Measurements from ENCODE around the gene ARPC2.
"Not testable (repeated sequence)": the region's sequence is repeated elsewhere in the genome, so short reads cannot be mapped to it uniquely, and the experiment has no call there.

Gene ARPC2

GRCh38 chr2:218216674-218217359 lies at the start of gene ARPC2:
Gene ARPC2, plus strand, starts transcription at chr2:218217189. Its CDS starts 282 bp downstream, at chr2:218217471.
- peak; percentile 83 to 89 (median 88) for DNase-seq (ENCODE audit: low read depth in 3 of 3, low spot score in 1 of 3)

DNA sequence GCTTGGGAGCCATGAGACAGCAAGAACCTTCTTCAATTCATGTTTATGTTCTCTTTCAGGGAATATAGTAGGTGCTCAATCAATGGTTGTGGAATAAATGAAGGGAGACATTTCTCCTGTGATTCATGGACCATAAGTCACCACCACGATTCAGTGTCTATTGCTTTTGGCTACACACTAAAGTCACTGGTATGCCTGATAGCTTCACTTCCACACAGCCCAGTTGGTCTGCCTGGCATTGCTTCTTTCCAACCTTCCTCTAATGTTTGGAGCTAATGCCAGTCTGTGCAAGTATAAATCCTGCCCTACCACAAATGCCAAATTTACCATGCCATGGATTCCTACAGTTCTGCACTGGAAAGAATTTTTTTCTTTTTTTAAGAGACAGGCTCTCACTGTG lies 49.0 kb upstream of the ARPC2 start:
- DNase-seq (ENCODE audit: low read depth in 3 of 3, low spot score in 1 of 3), result no peak

GRCh38 chr2:218168635-218169462 lies 48.1 kb upstream of the ARPC2 start:
- DNase-seq (ENCODE audit: low read depth in 3 of 3, low spot score in 1 of 3), result peak; percentile 15 to 42 (median 38)

DNA sequence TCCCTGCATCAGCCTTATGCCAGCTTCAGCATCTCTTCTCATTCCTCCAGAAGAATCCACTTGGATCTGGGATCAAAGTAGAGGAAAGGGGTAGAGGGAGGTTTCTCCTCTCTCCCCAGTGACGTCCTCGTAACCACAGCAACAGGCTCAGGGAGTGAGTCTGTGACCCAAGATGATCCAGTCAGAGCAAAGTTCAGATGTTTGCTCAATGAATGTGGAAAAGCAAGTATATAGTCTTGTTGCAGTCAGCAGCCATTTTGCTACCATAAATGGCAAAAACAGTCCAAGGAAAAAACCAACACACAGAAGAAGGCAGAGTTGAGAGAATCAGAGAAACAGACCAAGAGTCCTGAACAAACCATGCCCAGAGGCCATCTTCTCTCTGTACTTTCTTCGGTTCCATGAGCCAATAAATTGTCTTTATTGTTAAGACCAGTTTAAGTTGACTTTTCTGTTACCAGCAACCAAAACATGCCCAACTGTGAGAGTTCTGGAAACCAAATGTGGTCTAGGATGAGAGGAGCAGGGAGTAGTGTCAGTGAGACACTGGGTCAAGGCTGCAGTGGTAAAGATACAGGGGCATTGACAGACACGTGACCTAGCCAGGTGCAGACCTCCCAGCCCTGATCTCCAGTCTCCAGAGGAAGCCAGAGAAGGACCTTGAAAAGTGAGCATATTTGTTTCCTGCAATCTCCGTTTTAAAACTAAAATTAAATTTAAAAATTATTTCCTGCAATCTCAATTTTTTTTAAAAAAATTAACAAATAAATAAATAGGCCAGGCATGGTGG lies 47.0 kb upstream of the ARPC2 start:
- DNase-seq (ENCODE audit: low read depth in 3 of 3, low spot score in 1 of 3), result no peak

GRCh38 chr2:218171744-218172143 lies 45.2 kb upstream of the ARPC2 start:
- not testable (repeated sequence) for DNase-seq (ENCODE audit: low read depth in 3 of 3, low spot score in 1 of 3)

- DNase-seq (ENCODE audit: low read depth in 3 of 3, low spot score in 1 of 3), result no peak
Measured at GRCh38 chr2:218172845-218173244, 44.1 kb upstream of the ARPC2 start.

- DNase-seq (ENCODE audit: low read depth in 3 of 3, low spot score in 1 of 3), result no peak
Measured at GRCh38 chr2:218179782-218180181, 37.2 kb upstream of the ARPC2 start.

DNA sequence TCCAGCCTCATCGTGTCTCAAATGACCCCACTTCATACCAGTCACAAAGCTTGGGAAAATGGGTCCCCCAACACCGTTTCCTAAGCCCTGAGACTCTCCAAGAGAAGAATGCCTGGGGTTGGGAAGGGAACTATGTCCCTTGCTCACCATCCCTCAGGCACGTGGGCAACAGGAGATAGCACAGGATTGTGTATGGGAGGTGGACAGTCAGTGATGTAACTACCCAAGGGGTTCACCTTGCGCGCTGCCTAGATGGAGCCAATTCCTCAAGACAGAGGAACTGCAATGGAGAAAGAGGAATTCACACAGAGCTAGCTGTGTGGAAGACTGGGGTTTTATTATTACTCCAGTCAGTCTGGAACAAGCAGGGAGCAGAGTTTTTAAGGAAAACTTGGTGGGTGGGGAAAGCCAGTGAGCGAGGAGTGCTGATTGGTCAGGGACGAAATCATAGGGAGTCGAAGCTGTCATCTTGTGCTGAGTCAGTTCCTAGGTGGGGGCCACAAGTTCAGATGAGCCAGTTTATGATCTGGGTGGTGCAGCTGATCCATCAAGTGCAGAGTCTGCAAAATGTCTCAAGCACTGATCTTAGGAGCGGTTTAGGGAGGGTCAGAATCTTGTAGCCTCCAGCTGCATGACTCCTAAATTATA lies 36.4 kb upstream of the ARPC2 start:
- no peak for DNase-seq (ENCODE audit: low read depth in 3 of 3, low spot score in 1 of 3)

DNA sequence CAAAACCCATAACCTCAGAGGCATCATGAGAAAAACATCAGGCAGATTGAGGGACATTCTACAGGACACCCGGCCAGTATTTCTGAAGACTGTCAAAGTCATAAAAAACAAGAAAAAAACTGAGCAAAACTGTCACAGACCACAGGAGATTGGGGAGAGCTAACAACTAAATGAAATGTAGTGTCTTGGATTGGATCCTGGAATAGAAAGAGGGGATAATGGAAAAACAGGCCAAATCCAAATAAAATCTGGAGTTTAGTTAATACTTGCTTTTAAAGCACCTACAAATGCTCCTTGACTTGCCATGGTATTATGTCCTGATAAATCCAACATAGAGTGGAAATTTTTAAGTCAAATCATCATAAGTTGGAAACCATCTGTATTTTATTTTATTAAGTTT lies 32.7 kb upstream of the ARPC2 start:
- DNase-seq (ENCODE audit: low read depth in 3 of 3, low spot score in 1 of 3), result no peak

- DNase-seq (ENCODE audit: low read depth in 3 of 3, low spot score in 1 of 3), result peak; percentile 27 to 48 (median 47)
Measured at GRCh38 chr2:218186355-218186766, 30.6 kb upstream of the ARPC2 start.

DNA sequence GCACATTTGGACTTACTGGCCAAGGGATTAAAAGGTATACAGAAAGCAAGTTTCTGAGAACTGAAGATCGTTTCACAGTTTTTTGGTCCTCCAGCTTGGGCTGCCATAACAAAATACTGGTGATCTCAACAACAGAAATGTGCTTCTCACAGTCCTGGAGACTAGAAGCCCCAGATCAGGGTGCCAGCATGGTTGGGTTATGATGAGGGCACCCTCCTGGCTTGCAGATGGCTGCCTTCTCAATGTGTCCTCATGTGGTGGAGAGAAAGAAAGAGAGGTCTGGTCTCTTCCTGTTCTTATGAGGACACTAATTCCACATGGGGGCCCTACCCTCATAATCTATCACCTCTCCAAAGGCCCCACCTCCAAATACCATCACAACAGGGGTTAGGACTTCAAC lies 30.1 kb upstream of the ARPC2 start:
- DNase-seq (ENCODE audit: low read depth in 3 of 3, low spot score in 1 of 3), result no peak

- no peak for DNase-seq (ENCODE audit: low read depth in 3 of 3, low spot score in 1 of 3)
Measured at GRCh38 chr2:218187296-218188015, 29.5 kb upstream of the ARPC2 start.

DNA sequence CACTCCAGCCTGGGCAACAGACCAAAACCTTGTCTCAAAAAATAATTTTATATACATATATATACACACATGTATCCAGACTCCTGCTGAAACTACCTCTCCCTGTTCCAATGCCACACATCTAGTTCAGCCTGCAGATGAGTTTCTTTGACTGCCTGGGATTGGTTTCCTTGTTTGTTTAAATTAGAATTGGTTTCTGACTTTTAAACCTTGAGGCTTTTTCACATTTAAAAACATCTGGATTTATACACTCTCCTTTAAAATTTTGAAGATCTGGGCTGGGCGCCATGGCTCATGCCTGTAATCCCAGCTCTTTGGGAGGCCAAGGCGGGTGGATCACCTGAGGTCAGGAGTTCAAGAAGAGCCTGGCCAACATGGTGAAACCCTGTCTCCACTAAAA lies 28.5 kb upstream of the ARPC2 start:
- no peak for DNase-seq (ENCODE audit: low read depth in 3 of 3, low spot score in 1 of 3)

DNA sequence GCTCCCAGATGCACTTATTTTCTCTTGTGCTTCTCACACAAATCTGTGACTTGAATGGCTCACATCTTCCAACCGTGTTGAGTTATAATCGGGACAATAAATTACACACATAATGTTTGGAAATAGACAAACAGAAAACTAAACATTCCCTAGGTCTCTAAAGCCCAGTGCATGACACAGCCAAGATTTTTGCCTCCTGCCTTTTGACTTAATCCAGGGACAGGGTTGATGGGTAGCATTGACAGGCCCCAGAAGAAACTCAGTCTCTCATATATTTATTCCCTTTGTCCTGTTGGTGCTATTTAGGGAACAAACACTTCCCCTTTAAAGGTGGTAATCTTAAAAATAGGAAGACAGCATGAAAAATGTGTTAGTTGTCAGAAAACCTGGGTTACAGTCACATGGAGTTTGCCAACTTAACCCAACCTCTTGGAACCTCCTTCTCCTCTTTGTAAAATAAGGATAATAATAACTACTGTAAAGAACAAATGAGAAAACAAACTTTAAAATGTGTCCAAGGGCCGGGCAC lies 24.0 kb upstream of the ARPC2 start:
- no peak for DNase-seq (ENCODE audit: low read depth in 3 of 3, low spot score in 1 of 3)

DNA sequence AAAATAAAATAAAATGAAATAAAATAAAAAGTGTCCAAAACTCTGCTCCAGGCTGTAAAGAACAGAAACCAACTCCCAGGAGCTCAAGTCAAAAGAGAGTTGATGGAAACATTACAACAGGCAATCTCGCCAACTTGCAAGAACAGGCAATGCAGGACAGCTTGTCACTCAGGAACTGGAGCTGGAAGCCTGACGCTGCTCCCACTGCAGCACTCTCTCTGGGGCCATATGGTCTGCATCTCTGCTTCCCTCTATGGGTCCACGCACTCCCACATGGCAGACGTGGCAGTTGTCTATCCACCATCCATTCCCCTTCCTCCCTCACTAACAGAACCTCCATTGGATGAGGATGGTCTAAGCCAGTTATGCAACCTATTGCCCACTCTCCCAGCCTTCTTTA lies 23.3 kb upstream of the ARPC2 start:
- DNase-seq (ENCODE audit: low read depth in 3 of 3, low spot score in 1 of 3), result no peak

DNA sequence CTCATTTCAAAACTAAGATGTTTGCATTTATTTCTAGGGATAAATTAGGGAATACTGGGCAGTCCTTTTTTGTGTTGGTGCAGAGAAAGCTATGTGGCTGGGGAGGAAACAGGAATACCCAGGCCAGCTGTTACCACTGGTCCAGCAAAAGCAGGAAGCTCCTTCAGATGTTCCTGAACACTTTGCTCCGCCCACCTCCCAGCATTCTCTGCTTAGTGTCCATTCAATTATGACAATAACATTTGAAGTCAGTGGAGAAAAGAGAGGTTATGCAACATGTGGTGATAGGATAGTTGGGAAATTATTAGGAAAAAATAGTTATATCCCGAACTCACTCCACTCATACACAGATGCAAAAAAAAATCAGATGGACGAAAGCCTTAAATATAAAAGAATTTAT lies 22.1 kb upstream of the ARPC2 start:
- no peak for DNase-seq (ENCODE audit: low read depth in 3 of 3, low spot score in 1 of 3)

DNA sequence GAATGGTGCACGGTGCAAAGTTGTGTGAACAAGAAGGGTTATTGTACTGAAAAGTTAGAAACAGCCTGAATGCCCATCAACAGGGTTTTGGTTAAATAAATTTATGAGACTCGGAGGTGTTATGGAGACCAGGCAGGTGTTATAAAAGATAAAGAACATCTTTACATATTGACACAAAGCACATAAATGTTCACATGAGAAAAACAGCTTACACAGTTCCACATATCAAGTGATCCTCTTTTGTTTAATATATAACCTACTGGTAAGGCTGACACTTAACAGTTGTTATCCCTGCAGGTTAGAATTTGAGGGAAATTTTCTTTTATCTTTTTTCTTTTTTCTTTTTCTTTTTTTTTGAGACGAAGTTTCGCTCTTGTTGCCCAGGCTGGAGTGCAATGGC lies 20.0 kb upstream of the ARPC2 start:
- no peak for DNase-seq (ENCODE audit: low read depth in 3 of 3, low spot score in 1 of 3)

DNA sequence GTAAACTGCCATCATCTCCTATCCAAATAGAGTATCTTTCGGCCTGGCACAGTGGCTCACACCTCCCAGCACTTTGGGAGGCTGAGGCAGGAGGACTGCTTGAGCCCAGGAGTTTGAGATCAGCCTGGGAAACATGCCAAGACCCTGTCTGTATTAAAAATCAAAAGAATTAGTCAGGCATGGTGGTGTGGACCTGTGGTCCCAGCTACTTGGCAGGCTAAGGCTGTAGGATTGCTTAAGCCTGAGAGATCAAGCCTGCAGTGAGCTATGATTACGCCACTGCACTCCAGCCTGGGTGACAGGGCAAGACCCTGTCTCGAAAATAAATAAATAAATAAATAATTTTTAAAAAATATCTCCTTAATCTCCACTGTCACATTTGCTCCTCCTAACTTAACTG lies 14.7 kb upstream of the ARPC2 start:
- DNase-seq (ENCODE audit: low read depth in 3 of 3, low spot score in 1 of 3), result no peak

- no peak for DNase-seq (ENCODE audit: low read depth in 3 of 3, low spot score in 1 of 3)
Measured at GRCh38 chr2:218209078-218209477, 7.9 kb upstream of the ARPC2 start.

- DNase-seq (ENCODE audit: low read depth in 3 of 3, low spot score in 1 of 3), result no peak
Measured at GRCh38 chr2:218214116-218214515, 2.9 kb upstream of the ARPC2 start.
